HG02642 (cell line): ENCODE results near the gene ERAP2.

Experiments
- ATAC-seq: cut with Tn5 transposase; IDR thresholded peaks from one replicate; pipeline ENCODE4 v1.9.1; 2021; ENCODE audit warnings: mild to moderate bottlenecking; ENCODE audit not compliant: unreplicated experiment, poor library complexity

The ERAP2 gene

GRCh38 chr5:96885518-96886338, 9.4 kb downstream of the ERAP2 start:
- ATAC-seq = peak; percentile 91

DNA sequence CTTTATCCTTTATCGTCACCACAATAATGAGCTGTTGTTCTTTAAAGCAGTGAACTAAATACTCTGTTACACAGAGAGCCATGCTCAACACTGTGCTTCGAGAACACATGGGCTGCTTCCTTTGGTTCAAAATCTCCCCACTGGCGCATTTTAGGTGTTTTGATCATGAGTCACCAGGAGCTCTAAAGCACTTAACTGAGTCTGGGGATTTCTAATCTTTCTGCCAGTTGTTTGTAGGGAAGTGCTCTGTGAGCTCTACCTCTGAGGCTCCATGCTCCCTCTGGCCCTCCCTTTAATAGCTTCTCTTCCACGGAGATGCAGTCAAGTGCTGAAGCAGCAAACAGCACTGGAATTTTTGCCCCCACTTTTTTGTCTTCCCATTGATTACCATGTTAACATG, 17.0 kb downstream of the ERAP2 start:
- no peak for ATAC-seq

DNA sequence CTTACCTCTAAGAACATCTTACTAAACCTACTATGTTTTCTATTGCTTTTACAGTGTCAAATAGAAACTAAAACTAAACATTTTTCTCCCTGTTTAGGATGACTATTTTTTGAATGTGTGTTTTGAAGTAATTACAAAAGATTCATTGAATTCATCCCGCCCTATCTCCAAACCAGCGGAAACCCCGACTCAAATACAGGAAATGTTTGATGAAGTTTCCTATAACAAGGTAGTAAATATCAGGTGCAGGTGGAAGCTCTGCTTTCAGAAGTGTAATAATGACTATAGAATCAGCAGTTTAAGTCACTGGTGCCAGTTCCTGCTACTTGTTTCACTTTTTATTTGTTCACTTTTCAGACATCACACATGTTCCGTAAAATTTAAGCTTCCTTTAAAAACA, 20.0 kb downstream of the ERAP2 start:
- peak; percentile 75 for ATAC-seq

DNA sequence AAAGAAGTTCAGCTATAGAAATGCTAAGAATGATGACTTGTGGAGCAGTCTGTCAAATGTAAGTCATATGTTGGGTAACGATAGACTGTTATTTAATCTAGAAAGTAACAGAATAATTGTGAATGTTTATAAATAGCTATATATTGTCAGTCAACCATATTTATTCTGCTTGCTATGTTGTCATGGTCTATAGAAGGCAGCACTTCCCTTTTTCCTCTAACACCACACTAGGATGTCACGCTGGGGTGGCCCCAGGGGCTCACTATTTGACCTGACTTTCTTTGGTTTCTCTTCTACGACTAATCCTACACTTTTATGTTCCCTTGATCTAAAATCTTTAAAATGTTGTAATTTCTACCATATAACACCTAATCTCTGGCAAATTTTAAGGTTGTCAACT, 20.5 kb downstream of the ERAP2 start:
- peak; percentile 94 for ATAC-seq

- ATAC-seq = no peak
These were observed 25.1 kb downstream of the ERAP2 start for GRCh38 chr5:96901384-96901783.

DNA sequence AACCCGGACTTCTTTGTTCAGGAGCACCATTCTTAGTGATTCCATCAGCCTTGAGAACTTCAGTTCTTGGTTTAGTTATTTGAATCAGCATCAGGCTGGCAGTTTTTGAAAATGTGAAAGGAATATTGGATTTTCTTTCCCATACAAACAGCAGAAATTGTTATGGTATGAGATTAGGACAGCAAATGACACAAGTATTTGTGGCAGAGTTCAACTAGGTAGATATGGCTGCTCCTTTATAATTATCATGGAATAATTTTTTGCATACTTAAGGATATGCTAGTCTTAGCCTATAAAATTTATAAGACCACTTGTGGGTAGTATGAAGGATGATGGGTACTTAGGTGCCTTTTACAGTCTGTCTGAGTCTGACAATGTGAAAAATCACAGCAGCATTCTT, 25.5 kb downstream of the ERAP2 start:
- ATAC-seq = no peak

DNA sequence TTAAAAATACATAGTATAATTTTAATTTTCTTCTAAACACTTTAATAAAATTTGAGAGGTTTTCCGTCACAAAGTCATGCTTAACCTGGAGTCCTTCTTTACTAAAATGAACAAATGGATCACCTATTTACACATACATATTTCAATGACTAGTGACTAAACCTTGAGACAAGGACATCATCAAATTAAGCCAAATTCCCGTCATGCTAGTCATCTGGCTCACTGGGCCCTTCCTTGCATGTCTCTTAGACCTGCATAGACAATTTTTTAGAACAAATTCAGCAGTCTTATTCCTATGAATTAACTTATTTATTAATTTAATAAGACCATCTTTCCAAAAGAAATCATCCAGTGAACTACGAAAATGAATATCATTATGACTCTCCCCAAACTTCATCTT, 26.6 kb downstream of the ERAP2 start:
- ATAC-seq = no peak

DNA sequence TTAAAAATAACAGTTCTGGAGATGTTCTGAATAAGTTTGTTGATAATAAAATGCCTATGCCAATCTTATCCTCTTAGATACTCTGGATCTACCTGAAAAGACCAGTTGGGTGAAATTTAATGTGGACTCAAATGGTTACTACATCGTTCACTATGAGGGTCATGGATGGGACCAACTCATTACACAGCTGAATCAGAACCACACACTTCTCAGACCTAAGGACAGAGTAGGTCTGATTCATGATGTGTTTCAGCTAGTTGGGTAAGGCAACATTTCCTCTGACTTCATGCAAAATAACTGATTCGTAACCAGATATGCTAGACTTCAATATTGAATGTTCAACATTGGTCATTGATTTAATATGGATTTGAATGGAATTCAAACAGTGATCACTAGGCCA, 27.0 kb downstream of the ERAP2 start:
- ATAC-seq = no peak

- no peak for ATAC-seq
These were observed 28.0 kb downstream of the ERAP2 start for GRCh38 chr5:96904054-96904931.

DNA sequence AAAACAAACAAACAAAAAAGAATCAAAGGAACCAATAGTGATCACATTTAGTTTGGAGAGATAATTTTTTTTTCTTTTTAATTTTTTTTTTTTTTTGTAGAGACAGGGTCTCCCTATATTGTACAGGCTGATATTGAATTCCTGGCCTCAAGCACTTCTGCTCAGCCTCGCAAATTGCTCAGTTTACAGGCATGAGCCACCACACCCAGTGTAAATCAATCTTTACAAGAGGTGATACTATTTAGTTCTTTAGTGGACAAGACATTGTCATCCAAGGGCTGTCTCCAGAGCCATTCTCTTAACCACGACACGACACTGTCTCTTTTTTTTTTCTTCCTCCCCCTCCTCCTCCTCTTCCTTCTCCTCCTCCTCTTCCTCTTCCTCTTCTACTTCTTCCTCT, 29.6 kb downstream of the ERAP2 start:
- ATAC-seq = no peak

- no peak for ATAC-seq
These were observed 32.7 kb downstream of the ERAP2 start for GRCh38 chr5:96909003-96909402.

GRCh38 chr5:96909435-96909834, 33.1 kb downstream of the ERAP2 start:
- no peak for ATAC-seq

- no peak for ATAC-seq
These were observed 34.8 kb downstream of the ERAP2 start for GRCh38 chr5:96911139-96911538.

- ATAC-seq = no peak
These were observed 36.9 kb downstream of the ERAP2 start for GRCh38 chr5:96913233-96913632.

- ATAC-seq = peak; percentile 69
These were observed 43.5 kb downstream of the ERAP2 start for GRCh38 chr5:96919754-96920197.

GRCh38 chr5:96920744-96921355, 44.5 kb downstream of the ERAP2 start:
- ATAC-seq = no peak

- ATAC-seq = no peak
These were observed 46.4 kb downstream of the ERAP2 start for GRCh38 chr5:96922499-96923244.

DNA sequence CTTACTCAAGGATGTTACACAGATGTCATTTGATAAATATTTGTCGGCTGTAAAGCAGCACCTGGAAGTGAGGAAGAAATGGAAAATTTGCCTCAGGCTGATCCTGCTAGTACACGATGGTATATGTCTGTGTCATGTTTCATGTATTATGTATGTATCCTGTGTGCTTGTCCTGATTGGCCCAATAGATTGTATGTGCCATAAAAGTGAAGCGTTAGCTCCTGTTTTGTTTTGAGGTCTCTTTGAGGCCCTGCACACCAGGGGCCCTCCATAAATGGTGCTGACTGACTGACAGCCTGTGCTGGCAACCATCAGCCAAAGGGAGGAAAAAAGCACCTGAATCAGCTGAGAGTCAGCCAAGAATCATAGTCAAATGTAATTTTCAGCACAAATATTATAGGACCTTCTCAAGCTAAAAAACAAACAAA, 47.7 kb downstream of the ERAP2 start:
- ATAC-seq = no peak

GRCh38 chr5:96926276-96926675, 50.0 kb downstream of the ERAP2 start:
- ATAC-seq = no peak

- ATAC-seq = no peak
These were observed 50.7 kb downstream of the ERAP2 start for GRCh38 chr5:96927008-96927407.
